HEK293 (cell line): Measurements from ENCODE around the gene PFDN6.

Experiments used
- MYNN ChIP-seq: fragments of 450-650 bp; formaldehyde crosslinking; IDR thresholded peaks from 2 replicates; pipeline ENCODE4 v1.5.1; 2016; ENCODE audit warnings: missing biosample characterization, missing genetic modification characterization, borderline replicate concordance
- MZF1 ChIP-seq: fragments of 450-650 bp; formaldehyde crosslinking; IDR thresholded peaks from 2 replicates; pipeline ENCODE4 v1.5.1; 2017; ENCODE audit warnings: missing biosample characterization, missing genetic modification characterization, borderline replicate concordance
- OVOL3 ChIP-seq: fragments of 450-650 bp; formaldehyde crosslinking; IDR thresholded peaks from 2 replicates; pipeline ENCODE4 v1.5.1; 2016; ENCODE audit warnings: missing biosample characterization, missing genetic modification characterization
- PBX3 ChIP-seq: sonication (generic); formaldehyde crosslinking; IDR thresholded peaks from 2 replicates; pipeline ENCODE4 v1.8.1; 2022; ENCODE audit warnings: mild to moderate bottlenecking, moderate library complexity, missing genetic modification reagents
- PRDM6 ChIP-seq: fragments of 450-650 bp; formaldehyde crosslinking; IDR thresholded peaks from 2 replicates; pipeline ENCODE4 v1.5.1; 2017; ENCODE audit warnings: missing biosample characterization, missing genetic modification characterization
- TCF7L2 ChIP-seq: IDR thresholded peaks from 2 replicates; pipeline ENCODE4 v1.6.1; 2011; ENCODE audit warnings: low read depth, mild to moderate bottlenecking, inconsistent platforms, low read length, moderate library complexity, borderline replicate concordance
- ZBTB17 ChIP-seq: fragments of 450-650 bp; formaldehyde crosslinking; IDR thresholded peaks from 2 replicates; pipeline ENCODE4 v1.5.1; 2016; ENCODE audit warnings: missing biosample characterization, missing genetic modification characterization
- ZBTB7A ChIP-seq: fragments of 450-650 bp; formaldehyde crosslinking; IDR thresholded peaks from 2 replicates; pipeline ENCODE4 v1.5.1; 2016; ENCODE audit warnings: low read depth, missing biosample characterization, missing genetic modification characterization
- ZNF10 ChIP-seq: fragments of 450-650 bp; formaldehyde crosslinking; IDR thresholded peaks from 2 replicates; pipeline ENCODE4 v1.5.1; 2017; ENCODE audit warnings: missing biosample characterization, missing genetic modification characterization
- ZNF114 ChIP-seq: fragments of 450-650 bp; formaldehyde crosslinking; IDR thresholded peaks from 2 replicates; pipeline ENCODE4 v1.5.0; 2017; ENCODE audit warnings: missing biosample characterization, missing genetic modification characterization
- ZNF121 ChIP-seq: fragments of 450-650 bp; formaldehyde crosslinking; IDR thresholded peaks from 2 replicates; pipeline ENCODE4 v1.5.1; 2016; ENCODE audit warnings: missing biosample characterization, missing genetic modification characterization
- ZNF214 ChIP-seq: fragments of 450-650 bp; formaldehyde crosslinking; IDR thresholded peaks from 2 replicates; pipeline ENCODE4 v1.5.1; 2017; ENCODE audit warnings: missing biosample characterization, mild to moderate bottlenecking, missing genetic modification characterization, borderline replicate concordance
- ZNF280C ChIP-seq: fragments of 450-650 bp; formaldehyde crosslinking; IDR thresholded peaks from 2 replicates; pipeline ENCODE4 v1.5.1; 2016; ENCODE audit warnings: missing biosample characterization, missing genetic modification characterization
- ZNF37A ChIP-seq: fragments of 450-650 bp; IDR thresholded peaks from 2 replicates; pipeline ENCODE4 v1.5.1; 2018; ENCODE audit warnings: missing biosample characterization, missing genetic modification characterization
- ZNF398 ChIP-seq: fragments of 450-650 bp; formaldehyde crosslinking; IDR thresholded peaks from 2 replicates; pipeline ENCODE4 v1.5.1; 2017; ENCODE audit warnings: missing biosample characterization, missing genetic modification characterization
- ZNF416 ChIP-seq: fragments of 450-650 bp; formaldehyde crosslinking; IDR thresholded peaks from 2 replicates; pipeline ENCODE4 v1.5.1; 2016; ENCODE audit warnings: missing biosample characterization, missing genetic modification characterization
- ZNF544 ChIP-seq: fragments of 450-650 bp; formaldehyde crosslinking; IDR thresholded peaks from 2 replicates; pipeline ENCODE4 v1.5.0; 2017; ENCODE audit warnings: missing biosample characterization, missing genetic modification characterization
- ZNF548 ChIP-seq: fragments of 450-650 bp; formaldehyde crosslinking; IDR thresholded peaks from 2 replicates; pipeline ENCODE4 v1.5.1; 2016; ENCODE audit warnings: missing biosample characterization, missing genetic modification characterization
- ZNF571 ChIP-seq: fragments of 450-650 bp; formaldehyde crosslinking; IDR thresholded peaks from 2 replicates; pipeline ENCODE4 v1.5.0; 2017; ENCODE audit warnings: missing biosample characterization, missing genetic modification characterization
- ZNF621 ChIP-seq: fragments of 450-650 bp; formaldehyde crosslinking; IDR thresholded peaks from 2 replicates; pipeline ENCODE4 v1.5.1; 2017; ENCODE audit warnings: missing biosample characterization, missing genetic modification characterization
- ZNF792 ChIP-seq: fragments of 450-650 bp; formaldehyde crosslinking; IDR thresholded peaks from 2 replicates; pipeline ENCODE4 v1.5.1; 2016; ENCODE audit warnings: missing biosample characterization, missing genetic modification characterization
- ZSCAN23 ChIP-seq: fragments of 450-650 bp; formaldehyde crosslinking; IDR thresholded peaks from 2 replicates; pipeline ENCODE4 v1.5.1; 2016; ENCODE audit warnings: missing biosample characterization, missing genetic modification characterization
- ZSCAN30 ChIP-seq: fragments of 450-650 bp; IDR thresholded peaks from 2 replicates; pipeline ENCODE4 v1.5.1; 2018; ENCODE audit warnings: missing biosample characterization, mild to moderate bottlenecking, missing genetic modification characterization, moderate library complexity
- TF ChIP-seq, protein P1 (sequence below): fragments of 450-650 bp; formaldehyde crosslinking; IDR thresholded peaks from 2 replicates; pipeline ENCODE4 v1.5.1; 2016; ENCODE audit warnings: missing biosample characterization, missing genetic modification characterization
- TF ChIP-seq, protein P2 (sequence below): fragments of 450-650 bp; IDR thresholded peaks from 2 replicates; pipeline ENCODE4 v1.5.1; 2018; ENCODE audit warnings: missing biosample characterization, missing genetic modification characterization
- TF ChIP-seq, protein P3 (sequence below): IDR thresholded peaks from 2 replicates; pipeline ENCODE4 v1.6.1; 2011; ENCODE audit warnings: mild to moderate bottlenecking, low read depth, low read length, borderline replicate concordance

PFDN6 gene

GRCh38 chr6:33320315-33321181, 31.1 kb downstream of the PFDN6 start (continued):
- TF ChIP-seq, protein P1, sequence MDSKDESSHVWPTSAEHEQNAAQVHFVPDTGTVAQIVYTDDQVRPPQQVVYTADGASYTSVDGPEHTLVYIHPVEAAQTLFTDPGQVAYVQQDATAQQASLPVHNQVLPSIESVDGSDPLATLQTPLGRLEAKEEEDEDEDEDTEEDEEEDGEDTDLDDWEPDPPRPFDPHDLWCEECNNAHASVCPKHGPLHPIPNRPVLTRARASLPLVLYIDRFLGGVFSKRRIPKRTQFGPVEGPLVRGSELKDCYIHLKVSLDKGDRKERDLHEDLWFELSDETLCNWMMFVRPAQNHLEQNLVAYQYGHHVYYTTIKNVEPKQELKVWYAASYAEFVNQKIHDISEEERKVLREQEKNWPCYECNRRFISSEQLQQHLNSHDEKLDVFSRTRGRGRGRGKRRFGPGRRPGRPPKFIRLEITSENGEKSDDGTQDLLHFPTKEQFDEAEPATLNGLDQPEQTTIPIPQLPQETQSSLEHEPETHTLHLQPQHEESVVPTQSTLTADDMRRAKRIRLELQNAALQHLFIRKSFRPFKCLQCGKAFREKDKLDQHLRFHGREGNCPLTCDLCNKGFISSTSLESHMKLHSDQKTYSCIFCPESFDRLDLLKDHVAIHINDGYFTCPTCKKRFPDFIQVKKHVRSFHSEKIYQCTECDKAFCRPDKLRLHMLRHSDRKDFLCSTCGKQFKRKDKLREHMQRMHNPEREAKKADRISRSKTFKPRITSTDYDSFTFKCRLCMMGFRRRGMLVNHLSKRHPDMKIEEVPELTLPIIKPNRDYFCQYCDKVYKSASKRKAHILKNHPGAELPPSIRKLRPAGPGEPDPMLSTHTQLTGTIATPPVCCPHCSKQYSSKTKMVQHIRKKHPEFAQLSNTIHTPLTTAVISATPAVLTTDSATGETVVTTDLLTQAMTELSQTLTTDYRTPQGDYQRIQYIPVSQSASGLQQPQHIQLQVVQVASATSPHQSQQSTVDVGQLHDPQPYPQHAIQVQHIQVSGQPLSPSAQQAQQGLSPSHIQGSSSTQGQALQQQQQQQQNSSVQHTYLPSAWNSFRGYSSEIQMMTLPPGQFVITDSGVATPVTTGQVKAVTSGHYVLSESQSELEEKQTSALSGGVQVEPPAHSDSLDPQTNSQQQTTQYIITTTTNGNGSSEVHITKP (tag by site-specific recombination) = peak; percentile 56
- TF ChIP-seq ZBTB17 (peak; percentile 81), ZNF416 (tag by site-specific recombination) (no peak), ZNF114 (no peak), ZNF621 (tag by site-specific recombination) (no peak), ZNF214 (tag by site-specific recombination) (no peak), ZNF548 (tag by site-specific recombination) (no peak), TCF7L2 (no peak), OVOL3 (tag by site-specific recombination) (no peak), ZSCAN23 (tag by site-specific recombination) (no peak), ZNF10 (tag by site-specific recombination) (no peak), ZNF121 (tag by site-specific recombination) (no peak), ZNF398 (tag by site-specific recombination) (0 out of 2 replicates have a peak, but pooled peaks have one; percentile 9), ZBTB7A (tag by site-specific recombination) (no peak), MYNN (no peak), ZNF792 (tag by site-specific recombination) (no peak), ZNF280C (tag by site-specific recombination) (no peak), ZNF544 (tag by site-specific recombination) (no peak), PBX3 (CRISPR knock-in tag) (no peak), ZNF571 (no peak), ZNF37A (tag by site-specific recombination) (no peak), PRDM6 (tag by site-specific recombination) (no peak), MZF1 (tag by site-specific recombination) (peak; percentile 17; the same call in 1 of the 2 replicates), ZSCAN30 (tag by site-specific recombination) (no peak)
- TF ChIP-seq, protein P2, sequence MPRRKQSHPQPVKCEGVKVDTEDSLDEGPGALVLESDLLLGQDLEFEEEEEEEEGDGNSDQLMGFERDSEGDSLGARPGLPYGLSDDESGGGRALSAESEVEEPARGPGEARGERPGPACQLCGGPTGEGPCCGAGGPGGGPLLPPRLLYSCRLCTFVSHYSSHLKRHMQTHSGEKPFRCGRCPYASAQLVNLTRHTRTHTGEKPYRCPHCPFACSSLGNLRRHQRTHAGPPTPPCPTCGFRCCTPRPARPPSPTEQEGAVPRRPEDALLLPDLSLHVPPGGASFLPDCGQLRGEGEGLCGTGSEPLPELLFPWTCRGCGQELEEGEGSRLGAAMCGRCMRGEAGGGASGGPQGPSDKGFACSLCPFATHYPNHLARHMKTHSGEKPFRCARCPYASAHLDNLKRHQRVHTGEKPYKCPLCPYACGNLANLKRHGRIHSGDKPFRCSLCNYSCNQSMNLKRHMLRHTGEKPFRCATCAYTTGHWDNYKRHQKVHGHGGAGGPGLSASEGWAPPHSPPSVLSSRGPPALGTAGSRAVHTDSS = no peak
- TF ChIP-seq, protein P3, sequence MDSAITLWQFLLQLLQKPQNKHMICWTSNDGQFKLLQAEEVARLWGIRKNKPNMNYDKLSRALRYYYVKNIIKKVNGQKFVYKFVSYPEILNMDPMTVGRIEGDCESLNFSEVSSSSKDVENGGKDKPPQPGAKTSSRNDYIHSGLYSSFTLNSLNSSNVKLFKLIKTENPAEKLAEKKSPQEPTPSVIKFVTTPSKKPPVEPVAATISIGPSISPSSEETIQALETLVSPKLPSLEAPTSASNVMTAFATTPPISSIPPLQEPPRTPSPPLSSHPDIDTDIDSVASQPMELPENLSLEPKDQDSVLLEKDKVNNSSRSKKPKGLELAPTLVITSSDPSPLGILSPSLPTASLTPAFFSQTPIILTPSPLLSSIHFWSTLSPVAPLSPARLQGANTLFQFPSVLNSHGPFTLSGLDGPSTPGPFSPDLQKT = no peak
